GM12892 (cell line): Measurements from ENCODE around the gene ACSL6.

Source experiments
- POLR2A ChIP-seq: IDR thresholded peaks from 2 replicates; pipeline ENCODE4 v1.6.1; 2011; ENCODE audit warnings: low read depth, low read length, control low read depth
- POLR2AphosphoS5 ChIP-seq: IDR thresholded peaks from 2 replicates; pipeline ENCODE4 v1.6.1; 2011; ENCODE audit warnings: low read depth, low read length, control low read depth
- TAF1 ChIP-seq: IDR thresholded peaks from 2 replicates; pipeline ENCODE4 v1.6.1; 2011; ENCODE audit warnings: low read depth, mild to moderate bottlenecking, control low read depth, low read length, borderline replicate concordance

DNA sequence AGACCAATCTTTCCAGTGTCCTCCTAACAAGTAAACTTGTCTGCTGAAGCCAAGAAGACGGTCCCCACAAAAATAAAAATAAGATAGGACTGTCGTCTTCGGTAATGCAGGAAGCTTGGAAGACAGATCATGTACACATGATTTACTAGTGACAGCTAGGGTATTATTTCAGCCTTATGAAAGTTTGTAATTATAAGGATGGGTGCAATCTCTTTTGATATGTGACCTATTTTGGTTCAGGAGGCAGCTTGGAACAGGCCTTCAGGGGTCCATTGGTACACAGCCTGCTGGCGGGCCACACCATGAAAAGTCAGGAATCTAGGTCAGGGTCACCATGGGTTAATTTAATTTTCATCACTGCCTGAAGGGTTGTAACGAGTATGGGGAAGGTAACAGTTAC lies 52.3 kb downstream of the ACSL6 start:
- TF ChIP-seq POLR2A: no peak
- no peak for TF ChIP-seq TAF1
- TF ChIP-seq POLR2AphosphoS5: no peak
